SK-N-SH treated with all-trans-retinoic acid at 6 μM for 48 hours (cell line): ENCODE measurements around the gene BICDL1.

ENCODE experiments used
- ATAC-seq: fragments of 200-7000 bp; cut with Tn5 transposase; 3 replicates; pipeline ENCODE4 v1.9.1; 2020; ENCODE audit warnings: mild to moderate bottlenecking, moderate library complexity
- ARNTL ChIP-seq: fragments of 450-650 bp; formaldehyde crosslinking; IDR thresholded peaks from 2 replicates; pipeline ENCODE4 v1.5.0; 2020; ENCODE audit warnings: low read depth, mild to moderate bottlenecking, moderate library complexity, borderline replicate concordance
- BACH2 ChIP-seq: fragments of 250-450 bp; sonication (Bioruptor Pico); IDR thresholded peaks from 2 replicates; pipeline ENCODE4 v1.9.0; 2021; ENCODE audit warnings: mild to moderate bottlenecking, borderline replicate concordance
- CREB5 ChIP-seq: fragments of 250-450 bp; sonication (Bioruptor Pico); IDR thresholded peaks from 2 replicates; pipeline ENCODE4 v1.5.1; 2020; ENCODE audit warnings: low read depth, mild to moderate bottlenecking, moderate library complexity
- CSRNP3 ChIP-seq: fragments of 250-450 bp; sonication (Bioruptor Pico); IDR thresholded peaks from 2 replicates; pipeline ENCODE4 v1.5.1; 2021; ENCODE audit warnings: mild to moderate bottlenecking, moderate library complexity
- ESRRG ChIP-seq: fragments of 250-450 bp; sonication (Bioruptor Pico); IDR thresholded peaks from 2 replicates; pipeline ENCODE4 v1.6.1; 2021; ENCODE audit warnings: mild to moderate bottlenecking
- GLIS3 ChIP-seq: fragments of 250-450 bp; sonication (Bioruptor Pico); IDR thresholded peaks from 2 replicates; pipeline ENCODE4 v1.5.0; 2020; ENCODE audit warnings: mild to moderate bottlenecking, moderate library complexity
- ISL1 ChIP-seq: fragments of 250-450 bp; sonication (Bioruptor Pico); IDR thresholded peaks from 2 replicates; pipeline ENCODE4 v2.1.2; 2022; ENCODE audit warnings: mild to moderate bottlenecking, moderate library complexity
- OSR1 ChIP-seq: fragments of 250-450 bp; sonication (Bioruptor Pico); IDR thresholded peaks from 2 replicates; pipeline ENCODE4 v1.8.0; 2022; ENCODE audit warnings: moderate library complexity, mild to moderate bottlenecking, inconsistent platforms
- POU6F1 ChIP-seq: fragments of 250-450 bp; sonication (Bioruptor Pico); IDR thresholded peaks from 2 replicates; pipeline ENCODE4 v1.8.0; 2021; ENCODE audit warnings: low read depth, mild to moderate bottlenecking, moderate library complexity, borderline replicate concordance
- PPARA ChIP-seq: fragments of 250-450 bp; sonication (Bioruptor Pico); IDR thresholded peaks from 2 replicates; pipeline ENCODE4 v1.5.0; 2020; ENCODE audit warnings: mild to moderate bottlenecking, borderline replicate concordance
- TCF4 ChIP-seq: fragments of 250-450 bp; sonication (Bioruptor Pico); IDR thresholded peaks from 2 replicates; pipeline ENCODE4 v1.8.0; 2021; ENCODE audit warnings: mild to moderate bottlenecking, moderate library complexity, borderline replicate concordance
- TOX ChIP-seq: fragments of 250-450 bp; sonication (Bioruptor Pico); IDR thresholded peaks from 2 replicates; pipeline ENCODE4 v1.8.0; 2021; ENCODE audit warnings: mild to moderate bottlenecking, moderate library complexity, borderline replicate concordance
- TSHZ2 ChIP-seq: fragments of 250-450 bp; sonication (Bioruptor Pico); IDR thresholded peaks from 2 replicates; pipeline ENCODE4 v1.5.0; 2020; ENCODE audit warnings: mild to moderate bottlenecking, moderate library complexity
- ZC3H10 ChIP-seq: fragments of 250-450 bp; sonication (Bioruptor Pico); IDR thresholded peaks from 2 replicates; pipeline ENCODE4 v1.5.1; 2021; ENCODE audit warnings: mild to moderate bottlenecking, moderate library complexity
- ZFP3 ChIP-seq: fragments of 250-450 bp; sonication (Bioruptor Pico); IDR thresholded peaks from 2 replicates; pipeline ENCODE4 v1.5.0; 2020; ENCODE audit warnings: mild to moderate bottlenecking, moderate library complexity
- ZFP30 ChIP-seq: fragments of 450-650 bp; formaldehyde crosslinking; IDR thresholded peaks from 2 replicates; pipeline ENCODE4 v1.5.0; 2022; ENCODE audit warnings: mild to moderate bottlenecking, moderate library complexity
- ZNF565 ChIP-seq: fragments of 450-650 bp; formaldehyde crosslinking; conservative IDR thresholded peaks from 2 replicates; pipeline ENCODE4 v1.5.0; 2020; ENCODE audit warnings: low read depth, mild to moderate bottlenecking, moderate library complexity
- ZNF70 ChIP-seq: fragments of 450-650 bp; formaldehyde crosslinking; IDR thresholded peaks from 2 replicates; pipeline ENCODE4 v1.5.0; 2020; ENCODE audit warnings: mild to moderate bottlenecking, moderate library complexity
- ZNF8 ChIP-seq: fragments of 450-650 bp; formaldehyde crosslinking; IDR thresholded peaks from 2 replicates; pipeline ENCODE4 v1.5.0; 2020; ENCODE audit warnings: mild to moderate bottlenecking, moderate library complexity
- TF ChIP-seq, protein P1 (sequence below): fragments of 250-450 bp; sonication (Bioruptor Pico); IDR thresholded peaks from 2 replicates; pipeline ENCODE4 v1.8.0; 2020; ENCODE audit warnings: mild to moderate bottlenecking, moderate library complexity, borderline replicate concordance

Gene BICDL1

DNA sequence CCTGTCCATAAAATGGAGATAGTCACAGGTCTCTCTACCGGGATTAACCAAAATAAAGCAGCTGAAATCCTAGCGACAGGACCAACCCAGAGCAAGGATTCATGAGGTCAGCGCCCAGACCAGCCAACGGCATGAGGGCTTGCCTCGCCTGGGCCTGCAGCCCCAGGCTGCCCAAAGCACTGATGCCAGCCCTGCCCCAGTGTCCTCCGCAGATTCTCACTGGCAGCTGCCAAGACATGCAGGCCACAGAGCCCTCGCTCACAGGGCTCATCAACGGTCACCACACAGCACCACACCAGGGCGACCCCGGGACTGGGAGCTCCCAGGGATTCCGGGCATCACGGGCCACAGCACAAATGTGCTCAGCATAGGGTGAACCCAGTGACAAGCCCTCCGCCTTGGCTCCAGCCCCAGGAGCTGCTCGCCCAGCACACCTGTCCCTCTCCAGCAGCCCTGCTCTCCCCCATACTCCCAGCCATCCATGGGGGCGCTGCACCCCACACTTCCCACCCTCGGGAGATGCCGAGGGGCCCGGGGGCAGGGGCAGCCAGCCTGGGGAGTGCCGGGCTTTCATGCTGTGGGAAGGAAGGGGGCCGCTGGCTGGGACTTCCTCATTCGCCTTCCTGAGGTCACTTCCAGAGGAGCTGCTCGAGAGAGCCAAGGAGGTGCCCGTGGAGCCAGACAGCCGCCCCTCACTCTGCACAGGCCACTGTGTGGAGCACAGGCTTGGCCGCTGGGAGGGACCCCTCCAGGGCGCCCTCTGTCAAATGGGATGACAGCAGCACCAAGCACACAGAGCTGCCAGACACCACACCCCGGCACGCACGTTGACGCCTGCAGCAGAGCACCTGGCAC, 113.4 kb downstream of the BICDL1 start:
- no peak for ATAC-seq
- TF ChIP-seq, protein P1, sequence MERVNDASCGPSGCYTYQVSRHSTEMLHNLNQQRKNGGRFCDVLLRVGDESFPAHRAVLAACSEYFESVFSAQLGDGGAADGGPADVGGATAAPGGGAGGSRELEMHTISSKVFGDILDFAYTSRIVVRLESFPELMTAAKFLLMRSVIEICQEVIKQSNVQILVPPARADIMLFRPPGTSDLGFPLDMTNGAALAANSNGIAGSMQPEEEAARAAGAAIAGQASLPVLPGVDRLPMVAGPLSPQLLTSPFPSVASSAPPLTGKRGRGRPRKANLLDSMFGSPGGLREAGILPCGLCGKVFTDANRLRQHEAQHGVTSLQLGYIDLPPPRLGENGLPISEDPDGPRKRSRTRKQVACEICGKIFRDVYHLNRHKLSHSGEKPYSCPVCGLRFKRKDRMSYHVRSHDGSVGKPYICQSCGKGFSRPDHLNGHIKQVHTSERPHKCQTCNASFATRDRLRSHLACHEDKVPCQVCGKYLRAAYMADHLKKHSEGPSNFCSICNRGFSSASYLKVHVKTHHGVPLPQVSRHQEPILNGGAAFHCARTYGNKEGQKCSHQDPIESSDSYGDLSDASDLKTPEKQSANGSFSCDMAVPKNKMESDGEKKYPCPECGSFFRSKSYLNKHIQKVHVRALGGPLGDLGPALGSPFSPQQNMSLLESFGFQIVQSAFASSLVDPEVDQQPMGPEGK: no peak
- no peak for TF ChIP-seq TCF4 (CRISPR knock-in tag)
- no peak for TF ChIP-seq ZNF70
- TF ChIP-seq ZFP30: no peak
- no peak for TF ChIP-seq CREB5 (CRISPR knock-in tag)
- no peak for TF ChIP-seq ZC3H10 (CRISPR knock-in tag)
- no peak for TF ChIP-seq PPARA (CRISPR knock-in tag)

DNA sequence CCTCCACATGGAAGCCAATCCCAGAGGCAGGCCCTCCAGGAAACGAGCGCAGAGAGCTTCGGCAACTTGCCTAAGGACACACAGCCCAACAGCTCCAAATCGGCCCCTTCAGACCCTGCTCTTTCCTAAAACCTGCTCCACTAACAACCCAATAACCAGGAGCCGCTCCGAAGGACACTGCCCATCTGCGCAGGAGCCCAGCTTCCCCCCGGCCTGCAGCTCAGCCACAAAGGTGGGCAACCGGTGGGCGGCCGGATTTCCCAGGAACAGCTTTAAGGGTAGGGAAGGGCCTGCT, 114.0 kb downstream of the BICDL1 start:
- ATAC-seq: no peak

More for the DNA sequence above, 114.0 kb downstream of the BICDL1 start:
- TF ChIP-seq PPARA (CRISPR knock-in tag) (no peak), ZNF70 (no peak), ZNF565 (CRISPR knock-in tag) (no peak), ISL1 (CRISPR knock-in tag) (no peak), ARNTL (no peak), ESRRG (CRISPR knock-in tag) (no peak), TSHZ2 (no peak), ZC3H10 (CRISPR knock-in tag) (no peak), BACH2 (no peak), GLIS3 (CRISPR knock-in tag) (no peak), TCF4 (CRISPR knock-in tag) (no peak), ZFP3 (CRISPR knock-in tag) (no peak), ZNF8 (CRISPR knock-in tag) (no peak), ZFP30 (no peak), CSRNP3 (CRISPR knock-in tag) (no peak), TOX (CRISPR knock-in tag) (no peak), OSR1 (CRISPR knock-in tag) (no peak), POU6F1 (CRISPR knock-in tag) (no peak)
- TF ChIP-seq, protein P1: no peak
- TF ChIP-seq, all 23 proteins: peak for 0
